PC-3 (cell line): ENCODE measurements around the gene HUNK.

Experiments used
- EZH2 ChIP-seq: fragments of 300-600 bp; sonication (generic); IDR thresholded peaks from one replicate; pipeline ENCODE4 v1.6.1; 2017; ENCODE audit warnings: antibody characterized with exemption, mild to moderate bottlenecking, low read length; ENCODE audit not compliant: unreplicated experiment
- EZH2phosphoT487 ChIP-seq: fragments of 300-600 bp; sonication (generic); IDR thresholded peaks from 2 replicates; pipeline ENCODE4 v1.6.1; 2018; ENCODE audit warnings: mild to moderate bottlenecking, antibody characterized with exemption, low read length, borderline replicate concordance
- TF ChIP-seq, protein P1 (sequence below): fragments of 300-600 bp; sonication (generic); conservative IDR thresholded peaks from 2 replicates; pipeline ENCODE4 v1.5.1; 2017; ENCODE audit warnings: antibody characterized with exemption, low read depth, mild to moderate bottlenecking, low read length

DNA sequence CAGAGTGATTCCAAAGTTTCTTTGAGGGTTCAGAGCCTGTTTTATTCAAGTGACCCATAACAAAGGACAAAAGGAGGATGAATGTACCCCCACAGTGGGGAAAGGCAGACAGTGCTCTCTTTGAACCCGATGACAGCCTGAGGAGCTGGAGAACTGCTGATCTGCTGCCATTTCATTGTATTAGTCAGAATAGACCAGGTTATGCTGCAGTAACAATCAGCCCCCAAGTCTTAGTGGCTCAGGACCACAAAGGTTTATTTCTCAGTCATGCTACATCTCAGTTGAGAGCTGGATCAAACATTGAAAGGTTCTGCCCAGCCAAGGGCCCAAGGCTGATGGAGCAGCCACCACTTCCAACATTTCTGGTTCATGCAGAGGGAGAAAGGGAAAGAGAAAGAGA, 88.9 kb downstream of the HUNK start:
- TF ChIP-seq, protein P1, sequence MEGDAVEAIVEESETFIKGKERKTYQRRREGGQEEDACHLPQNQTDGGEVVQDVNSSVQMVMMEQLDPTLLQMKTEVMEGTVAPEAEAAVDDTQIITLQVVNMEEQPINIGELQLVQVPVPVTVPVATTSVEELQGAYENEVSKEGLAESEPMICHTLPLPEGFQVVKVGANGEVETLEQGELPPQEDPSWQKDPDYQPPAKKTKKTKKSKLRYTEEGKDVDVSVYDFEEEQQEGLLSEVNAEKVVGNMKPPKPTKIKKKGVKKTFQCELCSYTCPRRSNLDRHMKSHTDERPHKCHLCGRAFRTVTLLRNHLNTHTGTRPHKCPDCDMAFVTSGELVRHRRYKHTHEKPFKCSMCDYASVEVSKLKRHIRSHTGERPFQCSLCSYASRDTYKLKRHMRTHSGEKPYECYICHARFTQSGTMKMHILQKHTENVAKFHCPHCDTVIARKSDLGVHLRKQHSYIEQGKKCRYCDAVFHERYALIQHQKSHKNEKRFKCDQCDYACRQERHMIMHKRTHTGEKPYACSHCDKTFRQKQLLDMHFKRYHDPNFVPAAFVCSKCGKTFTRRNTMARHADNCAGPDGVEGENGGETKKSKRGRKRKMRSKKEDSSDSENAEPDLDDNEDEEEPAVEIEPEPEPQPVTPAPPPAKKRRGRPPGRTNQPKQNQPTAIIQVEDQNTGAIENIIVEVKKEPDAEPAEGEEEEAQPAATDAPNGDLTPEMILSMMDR, result no peak
- TF ChIP-seq EZH2phosphoT487, result no peak
- TF ChIP-seq EZH2, result no peak
